GM18502 (cell line): Measurements from ENCODE around the gene NKTR.
A peak's percentile ranks its signal among the peaks of the same experiment; 100 is the strongest.

Experiments used
- ATAC-seq: cut with Tn5 transposase; IDR thresholded peaks from one replicate; pipeline ENCODE4 v1.9.1; 2021; ENCODE audit warnings: mild to moderate bottlenecking; ENCODE audit not compliant: unreplicated experiment, poor library complexity

Gene NKTR

GRCh38 chr3:42647821-42648459, 47.5 kb downstream of the NKTR start:
- ATAC-seq, result no peak

- no peak for ATAC-seq
Observed at GRCh38 chr3:42649006-42649405, 48.5 kb downstream of the NKTR start.

GRCh38 chr3:42649783-42650182, 49.3 kb downstream of the NKTR start:
- no peak for ATAC-seq

GRCh38 chr3:42651248-42652091, 51.0 kb downstream of the NKTR start:
- no peak for ATAC-seq

- ATAC-seq, result peak; percentile 13
Observed at GRCh38 chr3:42652251-42652610, 51.7 kb downstream of the NKTR start.

GRCh38 chr3:42652611-42653302, 52.3 kb downstream of the NKTR start:
- peak; percentile 56 for ATAC-seq

- no peak for ATAC-seq
Observed at GRCh38 chr3:42653303-42653559, 52.7 kb downstream of the NKTR start.

- no peak for ATAC-seq
Observed at GRCh38 chr3:42653560-42654330, 53.3 kb downstream of the NKTR start, which contains the start of gene ZBTB47. Gene ZBTB47, plus strand, starts transcription at chr3:42653697. Its CDS starts 4,659 bp downstream, at chr3:42658356.

GRCh38 chr3:42654331-42655201, 54.1 kb downstream of the NKTR start:
- ATAC-seq, result no peak

- ATAC-seq, result no peak
Observed at GRCh38 chr3:42655331-42655888, 54.9 kb downstream of the NKTR start.

- ATAC-seq, result no peak
Observed at GRCh38 chr3:42655980-42656679, 55.6 kb downstream of the NKTR start.

GRCh38 chr3:42656680-42657610, 56.5 kb downstream of the NKTR start:
- no peak for ATAC-seq

- no peak for ATAC-seq
Observed at GRCh38 chr3:42657675-42658074, 57.2 kb downstream of the NKTR start.

- ATAC-seq, result no peak
Observed at GRCh38 chr3:42658091-42658770, 57.7 kb downstream of the NKTR start.

GRCh38 chr3:42658771-42659390, 58.4 kb downstream of the NKTR start:
- ATAC-seq, result no peak

- no peak for ATAC-seq
Observed at GRCh38 chr3:42659451-42660130, 59.1 kb downstream of the NKTR start.
